GM12801 (cell line): ENCODE measurements around the gene TMEFF2.

Experiments
- TF ChIP-seq, protein P1 (sequence below): IDR thresholded peaks from one replicate; pipeline ENCODE4 v1.5.1; 2011; ENCODE audit warnings: control low read depth; ENCODE audit not compliant: insufficient read length; ENCODE audit errors: extremely low read depth

The TMEFF2 gene

GRCh38 chr2:191976436-191976835, 218.3 kb downstream of the TMEFF2 start:
- TF ChIP-seq, protein P1, sequence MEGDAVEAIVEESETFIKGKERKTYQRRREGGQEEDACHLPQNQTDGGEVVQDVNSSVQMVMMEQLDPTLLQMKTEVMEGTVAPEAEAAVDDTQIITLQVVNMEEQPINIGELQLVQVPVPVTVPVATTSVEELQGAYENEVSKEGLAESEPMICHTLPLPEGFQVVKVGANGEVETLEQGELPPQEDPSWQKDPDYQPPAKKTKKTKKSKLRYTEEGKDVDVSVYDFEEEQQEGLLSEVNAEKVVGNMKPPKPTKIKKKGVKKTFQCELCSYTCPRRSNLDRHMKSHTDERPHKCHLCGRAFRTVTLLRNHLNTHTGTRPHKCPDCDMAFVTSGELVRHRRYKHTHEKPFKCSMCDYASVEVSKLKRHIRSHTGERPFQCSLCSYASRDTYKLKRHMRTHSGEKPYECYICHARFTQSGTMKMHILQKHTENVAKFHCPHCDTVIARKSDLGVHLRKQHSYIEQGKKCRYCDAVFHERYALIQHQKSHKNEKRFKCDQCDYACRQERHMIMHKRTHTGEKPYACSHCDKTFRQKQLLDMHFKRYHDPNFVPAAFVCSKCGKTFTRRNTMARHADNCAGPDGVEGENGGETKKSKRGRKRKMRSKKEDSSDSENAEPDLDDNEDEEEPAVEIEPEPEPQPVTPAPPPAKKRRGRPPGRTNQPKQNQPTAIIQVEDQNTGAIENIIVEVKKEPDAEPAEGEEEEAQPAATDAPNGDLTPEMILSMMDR: no peak

DNA sequence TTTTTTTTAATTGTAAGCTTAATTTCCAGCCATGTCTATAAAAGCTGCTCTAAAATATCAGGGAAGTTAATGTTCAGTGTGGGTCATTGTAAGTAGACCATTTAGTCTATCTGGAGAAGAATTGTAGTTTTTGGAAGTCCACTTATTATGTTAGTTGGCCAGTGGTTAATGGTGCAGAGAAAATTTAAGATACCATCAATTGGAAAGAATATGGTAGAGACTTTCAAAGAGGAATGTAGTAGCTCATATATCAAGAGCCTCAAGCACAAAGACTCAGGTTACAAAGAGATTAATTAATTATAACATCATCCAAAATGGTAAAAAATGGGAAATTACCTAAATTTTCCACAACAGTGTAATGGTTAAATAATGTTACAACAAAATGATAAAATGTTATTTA, 220.1 kb downstream of the TMEFF2 start:
- TF ChIP-seq, protein P1: no peak

DNA sequence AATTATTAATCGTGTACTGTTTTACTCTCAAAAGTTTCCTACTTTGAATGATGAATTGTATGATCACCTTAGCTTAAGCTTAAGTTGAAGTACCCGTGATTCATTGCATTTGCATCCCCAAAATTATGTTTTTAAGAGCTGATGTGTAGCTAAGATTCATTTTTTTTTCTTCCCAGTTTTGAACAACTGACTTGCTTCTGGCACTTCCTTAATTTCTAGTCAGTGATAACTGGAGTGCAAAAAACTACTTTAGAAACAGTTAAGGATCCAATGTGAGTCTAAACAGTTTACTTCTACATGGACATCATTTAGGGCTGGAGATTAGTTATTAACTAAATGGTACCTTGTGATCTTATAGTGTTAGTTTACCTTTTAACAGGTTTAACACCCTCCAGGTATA, 223.9 kb downstream of the TMEFF2 start:
- TF ChIP-seq, protein P1: no peak

- TF ChIP-seq, protein P1: no peak
Measured at GRCh38 chr2:191968120-191968519, 226.6 kb downstream of the TMEFF2 start.

DNA sequence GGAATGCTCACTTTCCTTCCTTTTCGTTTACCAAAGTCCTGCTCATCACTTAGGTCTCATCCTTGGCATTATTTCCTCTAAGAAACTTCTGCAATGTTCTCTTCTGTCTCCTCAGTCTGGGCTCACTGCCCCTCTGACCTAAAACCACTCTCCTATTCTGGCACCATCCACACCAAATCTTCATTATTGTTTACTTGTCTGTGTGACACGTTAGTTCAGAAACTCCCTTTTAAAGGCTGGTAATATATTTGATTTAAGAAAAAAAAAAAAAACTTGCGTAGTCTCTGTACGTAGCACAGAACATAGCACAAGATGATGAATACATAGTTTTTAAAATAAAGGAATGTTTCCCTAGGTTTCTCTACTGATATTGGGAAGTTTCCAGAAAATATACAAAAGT, 229.0 kb downstream of the TMEFF2 start:
- TF ChIP-seq, protein P1: no peak

- TF ChIP-seq, protein P1: no peak
Measured at GRCh38 chr2:191961556-191961955, 233.2 kb downstream of the TMEFF2 start.

GRCh38 chr2:191959209-191959608, 235.5 kb downstream of the TMEFF2 start:
- TF ChIP-seq, protein P1: no peak
